SH-SY5Y (cell line): ENCODE measurements around the gene AFTPH.

Source experiments
- GATA2 ChIP-seq: IDR thresholded peaks from 2 replicates; pipeline ENCODE4 v1.6.1; 2011; ENCODE audit warnings: mild to moderate bottlenecking, low read depth, low read length
- GATA3 ChIP-seq: IDR thresholded peaks from 2 replicates; pipeline ENCODE4 v1.6.1; 2011; ENCODE audit warnings: low read depth, mild to moderate bottlenecking, low read length, moderate library complexity

DNA sequence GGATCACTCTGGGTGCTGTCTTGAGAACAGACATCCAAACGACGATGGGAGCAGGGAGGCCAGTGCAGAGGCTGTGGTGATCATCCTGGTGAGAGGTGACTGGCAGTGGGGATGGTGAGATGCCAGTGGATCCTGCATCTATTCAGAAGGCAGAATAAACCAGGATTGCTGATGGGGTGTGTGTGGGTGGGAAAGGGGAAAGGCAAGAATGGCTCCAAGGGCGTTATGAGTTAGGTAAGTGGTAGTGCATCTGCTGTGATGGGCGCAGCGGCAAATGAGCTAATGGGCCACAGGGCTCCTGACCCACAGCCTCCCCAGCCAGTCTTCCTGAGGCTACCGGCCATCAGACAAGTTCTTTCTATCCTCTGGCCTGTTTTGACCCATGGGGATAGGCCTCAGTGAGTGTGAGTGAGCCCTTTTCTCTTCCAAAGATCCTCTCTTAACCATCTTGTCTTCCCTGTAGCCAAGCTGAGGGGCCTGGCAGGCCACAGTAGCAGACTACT lies 100.0 kb downstream of the AFTPH start:
- TF ChIP-seq GATA2 (no peak), GATA3 (no peak)
